Measurements from ENCODE around the gene B3GNT3. TPM values are rescaled to one million over a fixed set of nuclear protein-coding genes. Genes with fewer than 3 reads are reported as not detected.

B3GNT3 gene
- total RNA-seq, 1 experiment from 2014 or later = 2.8 TPM

- H3K27me3 ChIP-seq (replicated peaks; ENCODE audit: control insufficient read depth, insufficient read depth, low read length) = no peaks in the 10 kb centered on the region; the same call in 1 of the 2 replicates
- no peaks in the 10 kb centered on the region for H3K4me1 ChIP-seq
- POLR2A ChIA-PET = no interaction called here
- Mint-ChIP-seq H3K36me3 (ENCODE audit: insufficient read depth, unreplicated experiment) (no peaks in the 10 kb centered on the region), H3K9me3 (ENCODE audit: unreplicated experiment) (no peaks in the 10 kb centered on the region), H3K4me3 (ENCODE audit: unreplicated experiment) (no peak overlapping the region), H3K27ac (ENCODE audit: unreplicated experiment) (no peak overlapping the region), H3K4me1 (ENCODE audit: low read depth, unreplicated experiment) (peaks cover 6% of the 10 kb centered on the region), H3K27me3 (ENCODE audit: insufficient read depth, unreplicated experiment) (peaks cover 4% of the 10 kb centered on the region)
- CTCF ChIA-PET = no interaction called here
- no peaks in the 10 kb centered on the region for H3K36me3 ChIP-seq (ENCODE audit: control insufficient read depth, insufficient read depth, low read length)
- no peak overlapping the region for H3K4me3 ChIP-seq (ENCODE audit: low read depth, low read length)
- DNase-seq = no peak
- intact Hi-C loops (cut with micrococcal nuclease; ENCODE audit: unreplicated experiment) = no loop called here
- no peaks in the 10 kb centered on the region for H3K9me3 ChIP-seq
- BruUV-seq (replicated peaks) = no TSS peak
- no peak for TF ChIP-seq CTCF (IDR thresholded peaks at IDR 0.05; ENCODE audit: insufficient read depth in 1 of 2, low read depth in 1 of 2, low read length in 1 of 2, severe bottlenecking in 1 of 2, unreplicated experiment in 1 of 2)
Measured at GRCh38 chr19:17824339-17824738, 29.4 kb downstream of the B3GNT3 start.

- Histone ChIP-seq H3K4me3 (ENCODE audit: low read depth, low read length) (no peak overlapping the region), H3K27me3 (replicated peaks; ENCODE audit: control insufficient read depth, insufficient read depth, low read length) (no peaks in the 10 kb centered on the region; the same call in 1 of the 2 replicates), H3K36me3 (ENCODE audit: control insufficient read depth, insufficient read depth, low read length) (no peaks in the 10 kb centered on the region), H3K9me3 (no peaks in the 10 kb centered on the region), H3K4me1 (no peaks in the 10 kb centered on the region)
- Mint-ChIP-seq H3K27ac (ENCODE audit: unreplicated experiment) (no peak overlapping the region), H3K9me3 (ENCODE audit: unreplicated experiment) (no peaks in the 10 kb centered on the region), H3K36me3 (ENCODE audit: insufficient read depth, unreplicated experiment) (no peaks in the 10 kb centered on the region), H3K27me3 (ENCODE audit: insufficient read depth, unreplicated experiment) (peaks cover 4% of the 10 kb centered on the region), H3K4me3 (ENCODE audit: unreplicated experiment) (no peak overlapping the region), H3K4me1 (ENCODE audit: low read depth, unreplicated experiment) (peaks cover 6% of the 10 kb centered on the region)
- POLR2A ChIA-PET = no interaction called here
- no peak for TF ChIP-seq CTCF (IDR thresholded peaks at IDR 0.05; ENCODE audit: insufficient read depth in 1 of 2, low read depth in 1 of 2, low read length in 1 of 2, severe bottlenecking in 1 of 2, unreplicated experiment in 1 of 2)
- CTCF ChIA-PET = no interaction called here
- BruUV-seq (replicated peaks) = no TSS peak
- intact Hi-C loops (cut with micrococcal nuclease; ENCODE audit: unreplicated experiment) = no loop called here
- no peak for DNase-seq
Measured at GRCh38 chr19:17826508-17827056, 31.6 kb downstream of the B3GNT3 start.

GRCh38 chr19:17829855-17830566 is 35.1 kb downstream of the B3GNT3 start:
- H3K36me3 ChIP-seq (ENCODE audit: control insufficient read depth, insufficient read depth, low read length) = no peaks in the 10 kb centered on the region
- Mint-ChIP-seq H3K9me3 (ENCODE audit: unreplicated experiment) (no peaks in the 10 kb centered on the region), H3K27me3 (ENCODE audit: insufficient read depth, unreplicated experiment) (peaks cover 4% of the 10 kb centered on the region), H3K36me3 (ENCODE audit: insufficient read depth, unreplicated experiment) (no peaks in the 10 kb centered on the region), H3K4me3 (ENCODE audit: unreplicated experiment) (no peak overlapping the region), H3K27ac (ENCODE audit: unreplicated experiment) (no peak overlapping the region), H3K4me1 (ENCODE audit: low read depth, unreplicated experiment) (peaks cover 6% of the 10 kb centered on the region)
- H3K9me3 ChIP-seq = no peaks in the 10 kb centered on the region
- POLR2A ChIA-PET = no interaction called here
- H3K27me3 ChIP-seq (replicated peaks; ENCODE audit: control insufficient read depth, insufficient read depth, low read length) = no peaks in the 10 kb centered on the region; the same call in none of the 2 replicates
- no peaks in the 10 kb centered on the region for H3K4me1 ChIP-seq
- no peak for DNase-seq
- TF ChIP-seq CTCF (IDR thresholded peaks at IDR 0.05; ENCODE audit: insufficient read depth in 1 of 2, low read depth in 1 of 2, low read length in 1 of 2, severe bottlenecking in 1 of 2, unreplicated experiment in 1 of 2) = no peak
- CTCF ChIA-PET = interaction anchor here (0.6 kb wide), 1 partner anchor 29 kb away, joined by 5 read pairs; no protein-coding TSS in a partner anchor
- intact Hi-C loops (cut with micrococcal nuclease; ENCODE audit: unreplicated experiment) = no loop called here
- no peak overlapping the region for H3K4me3 ChIP-seq (ENCODE audit: low read depth, low read length)
- BruUV-seq (replicated peaks) = no TSS peak

Measured in Caco-2 (cell line).